Cerebellar nuclear complex (tissue), 1 donor: ENCODE data around the gene S100A12.
"Not testable (repeated sequence)": the region's sequence is repeated elsewhere in the genome, so short reads cannot be mapped to it uniquely, and the experiment has no call there.

ENCODE experiments used
- DNase-seq, 2 experiments: peaks; one replicate each; lab custom pipeline; 2025; lab: John Stamatoyannopoulos, UW

S100A12 gene

DNA sequence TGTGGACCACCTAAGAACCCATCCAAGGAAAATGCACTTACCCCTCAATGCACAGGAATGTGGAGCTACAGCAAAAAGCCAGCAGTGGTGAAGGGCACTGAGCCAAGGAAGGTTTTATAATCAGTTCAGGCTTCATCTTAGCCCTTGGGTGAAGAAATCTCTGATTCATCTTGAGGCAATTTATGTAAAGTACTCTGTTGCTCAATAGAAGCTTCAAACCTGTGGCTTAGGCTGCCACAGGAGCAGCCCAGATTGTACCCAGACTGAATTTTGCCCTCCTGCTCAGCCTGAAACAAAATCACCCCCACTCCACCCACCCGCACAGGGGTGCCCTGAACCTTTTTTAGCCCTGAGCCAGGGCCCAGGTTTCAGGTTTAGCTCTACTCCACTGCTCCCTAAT lies at the start of gene S100A12:
S100A12 (minus strand) TSS at position 111 of the 400 bp plus-strand sequence. CDS start 1,029 bp downstream, outside the sequence.
- DNase-seq = no peak

DNA sequence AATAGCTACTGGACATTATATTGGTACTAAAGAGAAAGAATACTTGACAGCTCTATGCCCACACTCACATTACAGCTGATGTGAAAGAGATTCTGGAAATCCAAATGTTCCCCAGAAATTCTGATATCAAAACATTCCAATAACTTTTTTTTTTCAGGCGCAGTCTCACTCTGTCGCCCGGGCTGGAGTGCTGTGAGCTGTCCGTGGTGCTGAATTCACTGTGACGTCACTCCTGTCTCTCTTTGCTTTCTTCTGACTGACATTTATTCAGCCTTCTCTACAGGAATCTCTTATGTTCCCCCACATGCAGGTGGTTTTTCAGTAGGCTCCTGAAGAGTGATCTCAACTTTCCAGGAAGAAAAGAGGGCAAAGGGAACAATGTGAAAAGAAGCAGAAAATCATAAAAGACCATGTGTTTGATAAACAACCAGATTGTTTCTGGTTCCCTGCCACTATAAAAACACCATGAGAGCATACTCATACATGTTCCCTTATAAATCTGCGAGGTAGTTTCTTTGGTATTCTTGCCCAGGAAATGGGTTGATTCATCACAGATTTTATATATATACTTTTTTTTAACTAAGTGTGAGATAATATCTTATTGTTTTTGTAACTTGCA lies 47.1 kb upstream of the S100A12 start:
- DNase-seq = no peak

DNA sequence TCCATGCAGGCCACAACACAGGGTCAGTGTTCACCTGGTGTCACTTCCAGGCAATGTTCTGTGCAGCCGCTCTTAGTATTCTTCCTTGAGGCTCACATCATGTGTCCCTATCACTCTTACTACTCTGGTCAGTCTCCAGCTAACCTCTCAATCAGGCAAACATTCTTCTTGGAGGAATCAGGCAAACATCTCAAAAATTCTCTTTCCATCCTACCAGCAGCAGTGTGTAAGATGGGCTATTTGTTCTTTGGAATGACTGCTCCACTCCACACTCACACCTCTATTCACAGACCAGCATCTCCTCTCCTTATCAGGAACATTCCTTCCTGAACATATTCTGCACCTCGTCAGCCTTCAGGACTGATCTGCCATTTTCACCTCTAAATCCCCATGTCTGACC lies 44.9 kb upstream of the S100A12 start:
- no peak for DNase-seq

DNA sequence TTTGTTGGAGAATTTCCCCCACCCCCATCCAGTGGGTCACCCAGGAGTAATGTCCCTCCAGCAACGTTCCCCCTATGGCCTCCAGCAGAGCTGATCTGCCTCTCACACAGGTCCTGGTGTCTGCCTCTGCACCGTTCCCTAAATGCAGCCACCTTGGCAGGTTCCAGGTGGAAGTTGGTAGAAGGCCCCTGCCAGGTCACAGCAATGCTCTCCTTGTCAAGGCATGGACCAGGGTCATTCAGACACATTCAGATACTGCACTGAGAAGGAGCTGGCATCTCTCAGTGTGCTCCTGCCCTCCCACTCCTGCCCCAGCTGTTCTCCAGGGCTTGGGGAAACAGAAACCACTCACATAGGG lies 44.0 kb upstream of the S100A12 start:
- not testable (repeated sequence) for DNase-seq

DNA sequence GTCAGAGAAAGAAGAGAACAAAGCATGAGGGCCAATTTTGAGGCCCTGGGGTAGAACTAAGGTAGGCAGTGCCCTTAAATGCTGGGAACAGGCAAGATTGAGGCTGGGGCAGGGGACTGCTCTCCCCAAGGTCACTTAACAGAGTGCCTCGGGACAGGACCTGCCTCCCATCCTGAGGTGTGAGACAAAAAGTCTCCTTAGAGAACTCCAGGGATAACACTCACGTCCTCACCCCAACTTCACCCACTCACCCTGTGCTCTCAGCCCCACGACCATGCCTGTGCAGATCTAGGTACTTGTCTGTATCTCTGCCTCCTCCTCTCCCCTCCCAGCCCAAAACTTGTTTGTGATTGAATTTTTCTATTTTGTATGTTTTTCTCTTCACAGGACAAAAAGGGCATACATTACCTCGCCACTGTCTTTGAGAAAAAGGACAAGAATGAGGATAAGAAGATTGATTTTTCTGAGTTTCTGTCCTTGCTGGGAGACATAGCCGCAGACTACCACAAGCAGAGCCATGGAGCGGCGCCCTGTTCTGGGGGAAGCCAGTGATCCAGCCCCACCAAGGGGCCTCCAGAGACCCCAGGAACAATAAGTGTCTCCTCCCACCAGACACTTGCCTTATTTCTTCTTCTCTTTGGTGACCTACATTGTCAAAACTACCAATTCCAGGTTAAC lies 43.5 kb upstream of the S100A12 start:
- DNase-seq = not testable (repeated sequence)

DNA sequence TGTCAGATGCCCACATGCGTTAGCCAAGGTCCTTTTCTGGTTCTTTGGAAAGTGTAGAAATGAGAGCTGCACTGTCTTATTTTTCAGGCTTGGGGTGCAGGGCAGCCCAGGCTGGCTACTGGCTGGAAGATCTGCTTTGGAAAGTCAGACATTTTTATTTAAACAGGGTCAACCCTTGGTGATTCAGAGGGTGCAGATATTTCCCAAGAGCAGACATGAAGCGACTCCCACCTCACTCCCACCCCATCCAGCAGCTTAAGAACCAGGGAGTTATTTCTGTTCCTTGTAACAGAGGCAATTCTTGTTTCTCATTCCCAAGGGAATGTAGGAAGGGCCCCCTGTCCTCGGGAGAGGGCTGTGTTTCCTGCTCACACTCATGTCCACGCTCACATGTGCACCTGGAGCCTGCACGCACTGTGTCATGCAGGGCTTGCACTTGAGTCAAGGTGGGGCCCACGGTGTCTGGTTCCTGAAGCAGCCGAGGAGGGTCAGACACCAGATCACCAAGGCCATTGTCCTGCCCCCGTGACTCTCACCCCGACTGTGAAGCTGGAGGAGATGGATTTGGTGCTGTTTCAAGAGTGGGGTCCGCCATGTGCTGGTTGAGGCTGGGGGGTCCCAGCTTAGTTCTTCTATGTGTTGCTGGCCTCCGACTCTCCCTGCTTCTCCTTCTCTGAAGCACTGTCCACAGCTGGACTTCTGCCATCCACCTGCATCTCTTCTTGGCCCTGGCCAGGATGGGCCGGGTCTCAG lies 41.9 kb upstream of the S100A12 start:
- no peak for DNase-seq

DNA sequence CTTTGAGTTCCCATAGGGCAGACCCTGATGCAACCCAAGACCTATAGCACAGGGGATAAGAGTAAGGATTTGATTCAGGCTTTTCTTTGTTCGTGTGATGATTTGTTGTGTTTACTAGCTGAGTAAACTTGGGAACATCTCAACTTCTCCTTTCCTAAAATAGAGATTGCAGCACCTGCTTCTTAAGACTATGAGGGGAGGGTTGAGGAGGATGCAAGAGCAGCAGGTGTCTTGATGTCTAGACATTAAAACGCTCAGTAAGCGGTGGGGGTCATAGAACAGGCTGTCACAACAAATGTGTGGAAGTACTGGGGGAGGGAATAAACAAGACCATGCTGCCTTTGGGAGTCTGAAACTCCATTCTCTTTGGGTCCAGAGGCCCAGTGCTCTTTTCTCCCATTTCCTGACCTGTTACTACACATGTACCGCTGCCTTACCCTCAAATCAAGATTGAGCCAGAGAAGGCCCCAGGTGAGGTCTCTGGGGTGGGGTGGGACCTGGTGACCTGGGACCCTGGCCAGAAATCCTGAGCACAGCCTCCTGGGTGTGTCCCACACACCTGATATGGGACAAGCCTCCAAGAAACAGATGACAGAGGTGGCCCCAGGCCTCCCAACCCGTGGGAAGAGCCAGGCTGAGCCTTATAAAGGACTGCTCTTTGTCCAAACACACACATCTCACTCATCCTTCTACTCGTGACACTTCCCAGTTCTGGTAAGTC lies 40.6 kb upstream of the S100A12 start, which contains the start of gene S100A7A:
S100A7A (plus strand) TSS at position 671 of the 721 bp plus-strand sequence. CDS start 1,563 bp downstream, outside the sequence.
- DNase-seq = no peak

DNA sequence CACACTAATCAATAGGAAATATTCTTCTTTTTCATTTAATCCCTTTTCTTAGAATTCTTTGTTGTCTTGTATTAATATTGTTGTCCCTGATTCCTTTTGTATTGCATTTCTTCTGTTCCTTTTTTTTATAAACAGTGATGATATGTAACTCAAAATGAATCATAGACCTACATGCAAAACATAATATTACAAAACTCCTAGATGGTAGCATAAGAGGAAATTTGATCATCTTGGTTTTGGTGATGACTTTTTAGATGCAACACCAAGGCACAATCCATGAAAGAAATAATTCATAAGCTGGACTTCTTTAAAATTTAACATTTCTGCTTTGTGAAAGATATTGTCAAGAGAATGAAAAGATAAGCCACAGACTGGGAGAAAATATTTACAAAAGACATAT lies 38.5 kb upstream of the S100A12 start:
- not testable (repeated sequence) for DNase-seq

DNA sequence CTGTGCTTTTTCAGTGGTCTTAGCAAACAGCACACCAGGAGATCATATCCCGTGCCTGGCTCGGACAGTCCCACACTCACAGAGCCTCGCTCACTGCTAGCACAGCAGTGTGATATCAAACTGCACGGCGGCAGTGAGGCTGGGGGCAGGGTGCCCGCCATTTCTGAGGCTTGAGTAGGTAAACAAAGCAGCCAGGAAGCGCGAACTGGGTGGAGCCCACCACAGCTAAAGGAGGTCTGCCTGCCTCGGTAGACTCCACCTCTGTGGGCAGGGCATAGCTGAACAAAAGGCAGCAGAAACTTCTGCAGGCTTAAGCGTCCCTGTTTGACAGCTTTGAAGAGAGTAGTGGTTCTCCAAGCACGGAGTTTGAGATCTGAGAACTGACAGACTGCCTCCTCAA lies 31.9 kb upstream of the S100A12 start:
- DNase-seq = not testable (repeated sequence)

DNA sequence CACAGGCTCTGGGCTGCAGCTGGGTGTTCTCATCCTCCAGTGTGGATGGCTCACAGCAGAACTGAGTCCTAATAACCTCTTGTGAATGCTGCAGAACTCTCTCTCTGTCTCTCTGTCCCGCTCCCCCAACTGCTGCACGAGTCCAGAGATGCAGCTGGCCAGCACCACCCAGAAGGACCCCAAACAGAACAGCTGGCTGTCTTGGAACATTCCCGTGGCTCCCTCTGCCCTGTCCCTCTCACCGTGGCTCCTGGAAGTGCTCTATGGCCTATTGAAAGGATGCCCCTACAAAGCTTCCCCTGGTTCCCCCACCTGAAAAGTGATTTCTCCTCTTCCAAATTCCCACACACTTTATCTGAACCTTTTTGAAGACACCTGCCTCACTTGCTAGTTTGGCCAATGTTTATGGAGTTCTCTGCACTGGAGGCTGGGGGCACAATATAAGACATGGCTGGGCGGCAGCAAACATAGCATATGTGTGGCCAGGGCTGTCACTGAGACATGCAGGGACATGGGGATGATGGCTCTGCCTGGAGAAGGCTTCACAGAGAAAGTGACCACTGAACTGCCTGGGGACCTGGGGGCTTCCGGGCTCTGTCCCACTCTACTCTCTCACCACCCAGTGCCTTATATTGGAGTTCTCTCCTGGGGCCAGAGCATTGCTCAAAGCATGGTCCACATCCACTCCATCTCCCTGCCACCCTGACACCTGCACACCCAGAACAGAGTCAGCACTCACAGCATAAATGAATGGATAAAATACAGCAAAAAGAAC lies 30.6 kb upstream of the S100A12 start:
- not testable (repeated sequence) for DNase-seq

DNA sequence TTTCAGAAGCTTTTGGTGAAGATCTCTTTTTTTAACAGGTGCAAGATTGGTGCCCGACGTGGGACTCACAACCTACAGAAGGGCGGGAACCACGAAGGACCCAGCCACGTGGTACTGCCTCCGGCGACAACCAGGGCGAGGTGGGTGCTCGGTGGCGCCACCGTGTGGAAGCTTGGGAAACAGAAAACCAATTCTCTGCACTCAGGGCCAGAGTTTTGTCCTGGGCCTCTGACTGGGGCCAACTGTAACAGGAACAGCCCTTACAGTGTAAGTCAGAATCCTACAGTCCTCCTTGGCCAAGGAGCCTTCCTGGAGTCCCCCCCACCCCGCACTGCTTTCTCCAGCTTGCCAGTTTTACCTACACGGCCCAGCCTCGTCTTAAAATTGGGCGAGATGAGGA lies 29.3 kb upstream of the S100A12 start:
- DNase-seq = no peak

DNA sequence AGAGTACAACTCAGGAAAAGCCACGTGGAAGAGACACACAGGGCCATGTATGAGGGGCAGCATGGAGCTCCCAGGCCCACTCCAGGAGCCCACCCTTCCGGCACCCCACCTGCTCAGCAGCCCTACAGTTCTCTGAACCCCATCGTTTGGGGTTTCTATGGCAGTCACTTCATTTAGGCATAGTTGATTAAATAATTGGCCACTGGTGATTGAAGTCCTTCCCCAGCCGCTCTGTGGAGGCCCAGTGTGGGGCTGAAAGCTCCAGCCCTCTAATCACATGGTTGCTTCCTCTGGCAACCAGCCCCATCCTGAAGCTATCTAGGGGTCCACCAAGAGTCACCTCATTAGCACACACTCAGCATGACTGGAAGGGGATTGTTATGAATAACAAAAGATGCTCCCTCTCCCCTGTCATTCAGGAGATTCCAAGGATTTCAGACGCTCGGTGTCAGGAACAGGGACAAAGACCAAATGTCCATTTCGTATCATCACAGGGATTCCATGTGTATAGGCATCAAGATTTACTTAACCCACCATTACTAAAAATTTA lies 28.7 kb upstream of the S100A12 start:
- DNase-seq = no peak

DNA sequence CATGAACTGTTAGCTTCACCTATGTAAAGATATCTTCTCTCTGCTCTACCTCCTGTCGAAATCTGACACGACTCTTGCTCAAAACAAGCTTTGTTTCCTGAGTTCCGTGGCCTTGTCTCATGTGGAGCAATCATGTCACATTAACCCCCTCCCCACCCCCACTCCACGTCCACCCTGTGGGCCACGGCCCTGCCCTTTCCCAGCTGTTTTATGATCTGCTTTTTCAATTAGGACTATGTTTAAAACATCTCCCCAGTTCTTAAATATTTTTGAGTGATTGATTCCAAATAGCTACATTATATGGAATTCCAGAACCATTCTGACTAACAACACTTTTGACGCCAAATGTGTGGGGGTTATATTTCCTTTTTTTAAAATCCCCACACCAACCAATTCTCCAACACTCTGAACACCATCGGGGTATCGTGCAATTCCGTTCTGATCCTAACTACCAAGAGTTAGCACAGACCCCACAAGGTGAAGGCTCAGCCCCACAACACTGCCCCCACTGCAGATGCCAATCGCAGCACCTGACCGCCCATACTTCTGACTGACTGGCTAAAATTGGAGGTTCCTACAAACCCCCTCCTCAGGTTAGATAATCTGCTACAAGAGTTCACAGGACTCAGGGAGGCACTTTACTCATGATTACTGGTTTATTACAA lies 28.1 kb upstream of the S100A12 start:
- DNase-seq = no peak

DNA sequence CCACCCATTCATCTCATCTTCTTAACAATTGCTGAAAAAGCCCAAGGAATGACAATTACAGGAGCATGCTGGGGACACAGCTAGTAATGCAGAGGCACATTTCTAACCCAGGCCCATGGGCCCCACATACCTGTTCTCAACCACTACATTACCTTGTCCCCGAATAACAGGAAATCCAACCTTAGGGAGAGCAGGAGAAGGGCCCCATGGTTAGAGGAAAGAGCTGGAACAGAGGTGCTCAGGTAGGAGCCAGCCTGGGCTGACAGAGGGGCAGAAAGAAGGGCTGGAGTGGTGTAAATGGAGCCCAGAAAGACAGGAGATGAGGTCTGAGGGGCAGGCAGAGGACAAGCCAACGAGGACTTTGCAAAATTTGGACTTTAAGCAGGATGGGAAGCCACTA lies 26.8 kb upstream of the S100A12 start:
- no peak for DNase-seq

DNA sequence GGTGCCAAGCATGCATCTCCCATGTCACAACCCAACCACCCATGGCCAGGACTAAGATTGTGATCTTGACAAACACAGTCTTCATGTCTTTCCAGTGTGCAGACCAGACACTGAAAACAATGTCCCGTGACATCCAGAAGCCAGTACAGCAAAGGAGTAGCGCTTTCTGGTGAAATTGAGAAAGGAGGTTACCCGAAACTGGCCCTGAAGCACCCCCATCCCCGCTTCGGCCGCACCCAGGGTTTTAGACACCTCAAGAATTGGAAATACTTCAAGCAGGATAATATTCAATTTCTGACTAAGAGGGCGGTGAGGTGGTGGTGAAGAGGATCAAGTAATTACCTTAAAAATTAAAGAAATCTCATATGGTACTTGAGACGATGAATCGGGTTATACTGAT lies 26.0 kb upstream of the S100A12 start:
- DNase-seq = no peak

DNA sequence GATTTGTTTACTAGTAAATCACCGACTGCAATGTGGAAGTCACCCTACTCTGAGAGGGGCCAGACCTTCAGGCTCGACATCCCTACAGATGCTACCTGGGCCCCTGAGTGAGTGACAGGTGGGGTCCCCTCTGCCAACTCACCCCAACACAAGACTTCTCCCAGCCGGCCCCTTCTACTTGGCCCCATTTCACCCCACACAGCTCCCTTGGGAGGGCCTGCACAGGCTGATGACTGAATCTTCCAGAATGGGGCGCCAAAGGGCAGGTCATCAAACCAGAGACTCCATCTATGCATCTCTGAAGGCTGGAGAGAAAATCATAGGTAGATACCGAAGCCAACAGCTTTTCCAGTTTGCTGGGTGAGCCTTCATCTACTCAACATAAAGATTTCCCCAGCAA lies 24.8 kb upstream of the S100A12 start:
- no peak for DNase-seq

DNA sequence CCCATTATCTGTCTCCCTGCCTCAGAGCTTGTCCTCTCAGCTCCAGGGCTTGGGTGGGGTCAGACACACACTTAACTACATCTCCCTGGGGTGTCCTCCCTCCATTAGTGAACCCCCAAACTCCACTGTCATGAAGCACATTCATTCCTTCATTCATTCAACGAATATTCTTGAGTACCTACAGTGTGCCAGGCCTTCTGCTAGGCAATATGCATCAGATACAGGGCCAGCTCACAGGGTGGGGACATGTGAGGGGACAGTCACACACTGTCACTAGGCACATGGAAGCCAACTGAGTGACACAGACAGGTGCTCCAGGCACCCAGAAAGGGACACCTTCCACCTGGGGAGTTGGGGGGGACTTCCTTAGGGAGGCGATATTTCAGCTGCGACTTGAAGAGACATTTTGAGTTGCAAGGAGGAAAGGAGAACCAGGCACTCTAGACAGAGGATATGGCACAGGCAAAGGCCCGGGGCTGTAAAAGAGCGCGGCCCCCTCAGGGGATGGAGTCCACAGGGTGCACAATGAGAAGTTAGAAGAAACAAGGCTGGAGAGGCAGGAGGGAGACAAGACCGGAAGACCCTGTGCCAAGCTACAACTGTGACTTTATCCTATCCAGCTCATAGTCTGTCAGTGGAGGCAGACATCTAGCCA lies 24.1 kb upstream of the S100A12 start:
- no peak for DNase-seq

DNA sequence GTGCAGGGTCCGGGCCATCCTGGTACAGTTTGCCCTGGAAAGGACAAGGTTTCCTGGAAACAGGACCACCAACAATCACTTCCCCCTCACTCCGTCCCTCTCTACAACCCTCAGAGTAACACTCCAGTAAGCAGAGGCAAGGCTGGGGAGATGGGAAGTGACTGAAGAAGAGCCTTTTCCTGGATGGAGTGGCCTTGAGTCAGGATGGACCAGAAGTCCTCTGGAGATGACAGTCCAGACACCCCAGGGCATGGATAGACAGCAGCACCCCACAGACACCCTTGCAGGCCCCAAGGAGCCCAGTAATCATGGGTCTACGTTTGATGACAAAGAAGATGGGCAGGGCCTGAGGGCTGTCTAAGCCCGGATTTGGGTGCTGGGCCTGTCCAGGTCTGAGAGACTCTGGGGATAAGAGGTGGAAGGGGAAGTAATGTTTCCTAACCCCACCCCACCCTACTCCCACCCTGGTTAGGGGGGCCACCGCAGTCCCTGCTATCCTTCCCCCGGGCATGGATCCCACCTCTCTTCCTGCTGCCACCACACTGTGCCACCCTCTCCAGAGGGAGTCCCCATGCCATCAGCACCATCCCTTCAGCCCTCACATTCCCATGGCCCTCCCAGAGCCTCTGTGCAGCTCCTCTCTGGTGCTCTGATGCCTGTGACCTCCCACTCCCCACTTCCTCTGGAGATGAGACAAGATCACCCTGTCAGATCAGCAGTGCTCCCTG lies 22.7 kb upstream of the S100A12 start:
- DNase-seq = no peak
